SK-N-SH treated with all-trans-retinoic acid at 6 μM for 48 hours (cell line): ENCODE measurements around the gene MSL3.

Experiments used
- ATAC-seq: fragments of 200-7000 bp; cut with Tn5 transposase; 3 replicates; pipeline ENCODE4 v1.9.1; 2020; ENCODE audit warnings: mild to moderate bottlenecking, moderate library complexity
- ARNTL ChIP-seq: fragments of 450-650 bp; formaldehyde crosslinking; IDR thresholded peaks from 2 replicates; pipeline ENCODE4 v1.5.0; 2020; ENCODE audit warnings: low read depth, mild to moderate bottlenecking, moderate library complexity, borderline replicate concordance
- BACH2 ChIP-seq: fragments of 250-450 bp; sonication (Bioruptor Pico); IDR thresholded peaks from 2 replicates; pipeline ENCODE4 v1.9.0; 2021; ENCODE audit warnings: mild to moderate bottlenecking, borderline replicate concordance
- CREB5 ChIP-seq: fragments of 250-450 bp; sonication (Bioruptor Pico); IDR thresholded peaks from 2 replicates; pipeline ENCODE4 v1.5.1; 2020; ENCODE audit warnings: low read depth, mild to moderate bottlenecking, moderate library complexity
- CSDC2 ChIP-seq: fragments of 250-450 bp; sonication (Bioruptor Pico); IDR thresholded peaks from 2 replicates; pipeline ENCODE4 v1.5.0; 2020; ENCODE audit warnings: mild to moderate bottlenecking, moderate library complexity
- ESRRG ChIP-seq: fragments of 250-450 bp; sonication (Bioruptor Pico); IDR thresholded peaks from 2 replicates; pipeline ENCODE4 v1.6.1; 2021; ENCODE audit warnings: mild to moderate bottlenecking
- ISL1 ChIP-seq: fragments of 250-450 bp; sonication (Bioruptor Pico); IDR thresholded peaks from 2 replicates; pipeline ENCODE4 v2.1.2; 2022; ENCODE audit warnings: mild to moderate bottlenecking, moderate library complexity
- OSR1 ChIP-seq: fragments of 250-450 bp; sonication (Bioruptor Pico); IDR thresholded peaks from 2 replicates; pipeline ENCODE4 v1.8.0; 2022; ENCODE audit warnings: moderate library complexity, mild to moderate bottlenecking, inconsistent platforms
- PPARA ChIP-seq: fragments of 250-450 bp; sonication (Bioruptor Pico); IDR thresholded peaks from 2 replicates; pipeline ENCODE4 v1.5.0; 2020; ENCODE audit warnings: mild to moderate bottlenecking, borderline replicate concordance
- TCF4 ChIP-seq: fragments of 250-450 bp; sonication (Bioruptor Pico); IDR thresholded peaks from 2 replicates; pipeline ENCODE4 v1.8.0; 2021; ENCODE audit warnings: mild to moderate bottlenecking, moderate library complexity, borderline replicate concordance
- TOX ChIP-seq: fragments of 250-450 bp; sonication (Bioruptor Pico); IDR thresholded peaks from 2 replicates; pipeline ENCODE4 v1.8.0; 2021; ENCODE audit warnings: mild to moderate bottlenecking, moderate library complexity, borderline replicate concordance
- ZC3H10 ChIP-seq: fragments of 250-450 bp; sonication (Bioruptor Pico); IDR thresholded peaks from 2 replicates; pipeline ENCODE4 v1.5.1; 2021; ENCODE audit warnings: mild to moderate bottlenecking, moderate library complexity
- ZFP3 ChIP-seq: fragments of 250-450 bp; sonication (Bioruptor Pico); IDR thresholded peaks from 2 replicates; pipeline ENCODE4 v1.5.0; 2020; ENCODE audit warnings: mild to moderate bottlenecking, moderate library complexity
- ZFP30 ChIP-seq: fragments of 450-650 bp; formaldehyde crosslinking; IDR thresholded peaks from 2 replicates; pipeline ENCODE4 v1.5.0; 2022; ENCODE audit warnings: mild to moderate bottlenecking, moderate library complexity
- ZNF565 ChIP-seq: fragments of 450-650 bp; formaldehyde crosslinking; conservative IDR thresholded peaks from 2 replicates; pipeline ENCODE4 v1.5.0; 2020; ENCODE audit warnings: low read depth, mild to moderate bottlenecking, moderate library complexity
- ZNF70 ChIP-seq: fragments of 450-650 bp; formaldehyde crosslinking; IDR thresholded peaks from 2 replicates; pipeline ENCODE4 v1.5.0; 2020; ENCODE audit warnings: mild to moderate bottlenecking, moderate library complexity
- TF ChIP-seq, protein P1 (sequence below): fragments of 250-450 bp; sonication (Bioruptor Pico); IDR thresholded peaks from 2 replicates; pipeline ENCODE4 v1.8.0; 2021; ENCODE audit warnings: low read depth, mild to moderate bottlenecking, moderate library complexity, borderline replicate concordance
- TF ChIP-seq, protein P2 (sequence below): fragments of 250-450 bp; sonication (Bioruptor Pico); IDR thresholded peaks from 2 replicates; pipeline ENCODE4 v1.8.0; 2020; ENCODE audit warnings: mild to moderate bottlenecking, moderate library complexity, borderline replicate concordance
- TF ChIP-seq, protein P3 (sequence below): fragments of 250-450 bp; sonication (Bioruptor Pico); IDR thresholded peaks from 2 replicates; pipeline ENCODE4 v1.5.0; 2020; ENCODE audit warnings: mild to moderate bottlenecking, moderate library complexity

The MSL3 gene

DNA sequence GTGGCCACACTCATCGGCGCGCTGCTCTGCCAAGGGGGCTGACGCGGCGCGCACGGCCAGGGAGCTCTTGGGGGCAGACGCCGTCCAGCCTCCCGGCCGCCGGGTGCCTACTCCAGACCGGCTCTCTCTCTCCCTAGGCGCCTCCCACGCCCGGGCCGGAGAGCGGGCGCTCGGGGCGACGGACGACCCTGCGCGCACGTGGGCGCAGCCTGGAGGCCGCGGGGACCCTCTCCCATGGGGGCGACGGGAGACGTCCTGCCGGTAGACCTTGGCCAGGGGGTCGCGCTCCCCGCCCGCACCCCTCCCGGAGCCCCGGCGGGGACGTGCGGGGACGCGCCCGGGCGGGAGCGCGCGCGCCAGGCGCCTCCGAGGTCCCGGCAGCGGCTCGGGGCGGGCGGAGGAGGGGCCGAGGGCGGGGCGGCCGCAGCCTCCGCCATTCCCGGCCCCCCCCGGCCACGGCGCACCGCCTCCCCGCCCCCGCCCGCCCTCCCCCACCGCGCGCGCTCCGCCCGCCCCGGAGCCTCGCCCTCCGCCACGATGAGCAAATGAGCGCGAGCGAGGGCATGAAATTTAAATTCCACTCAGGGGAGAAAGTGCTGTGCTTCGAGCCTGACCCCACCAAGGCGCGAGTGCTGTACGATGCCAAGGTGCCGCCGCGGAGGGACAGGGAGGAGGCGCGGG lies at the start of gene MSL3:
Gene MSL3 (plus strand): TSS at position 519 of the 681 bp plus-strand sequence. CDS start 27 bp downstream, at position 546.
- TF ChIP-seq ZNF70 (CRISPR knock-in tag) (no peak), PPARA (CRISPR knock-in tag) (no peak), ZFP3 (no peak), ARNTL (no peak), TOX (CRISPR knock-in tag) (no peak)
- TF ChIP-seq, protein P1, sequence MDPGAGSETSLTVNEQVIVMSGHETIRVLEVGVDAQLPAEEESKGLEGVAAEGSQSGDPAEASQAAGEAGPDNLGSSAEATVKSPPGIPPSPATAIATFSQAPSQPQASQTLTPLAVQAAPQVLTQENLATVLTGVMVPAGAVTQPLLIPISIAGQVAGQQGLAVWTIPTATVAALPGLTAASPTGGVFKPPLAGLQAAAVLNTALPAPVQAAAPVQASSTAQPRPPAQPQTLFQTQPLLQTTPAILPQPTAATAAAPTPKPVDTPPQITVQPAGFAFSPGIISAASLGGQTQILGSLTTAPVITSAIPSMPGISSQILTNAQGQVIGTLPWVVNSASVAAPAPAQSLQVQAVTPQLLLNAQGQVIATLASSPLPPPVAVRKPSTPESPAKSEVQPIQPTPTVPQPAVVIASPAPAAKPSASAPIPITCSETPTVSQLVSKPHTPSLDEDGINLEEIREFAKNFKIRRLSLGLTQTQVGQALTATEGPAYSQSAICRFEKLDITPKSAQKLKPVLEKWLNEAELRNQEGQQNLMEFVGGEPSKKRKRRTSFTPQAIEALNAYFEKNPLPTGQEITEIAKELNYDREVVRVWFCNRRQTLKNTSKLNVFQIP = no peak
- ATAC-seq = peak; percentile 45

GRCh38 chrX:11722304-11722703 lies 35.7 kb upstream of the MSL3 start:
- TF ChIP-seq ZFP30 (CRISPR knock-in tag) = no peak
- TF ChIP-seq CSDC2 (CRISPR knock-in tag) = no peak
- no peak for TF ChIP-seq CREB5 (CRISPR knock-in tag)
- ATAC-seq = no peak

DNA sequence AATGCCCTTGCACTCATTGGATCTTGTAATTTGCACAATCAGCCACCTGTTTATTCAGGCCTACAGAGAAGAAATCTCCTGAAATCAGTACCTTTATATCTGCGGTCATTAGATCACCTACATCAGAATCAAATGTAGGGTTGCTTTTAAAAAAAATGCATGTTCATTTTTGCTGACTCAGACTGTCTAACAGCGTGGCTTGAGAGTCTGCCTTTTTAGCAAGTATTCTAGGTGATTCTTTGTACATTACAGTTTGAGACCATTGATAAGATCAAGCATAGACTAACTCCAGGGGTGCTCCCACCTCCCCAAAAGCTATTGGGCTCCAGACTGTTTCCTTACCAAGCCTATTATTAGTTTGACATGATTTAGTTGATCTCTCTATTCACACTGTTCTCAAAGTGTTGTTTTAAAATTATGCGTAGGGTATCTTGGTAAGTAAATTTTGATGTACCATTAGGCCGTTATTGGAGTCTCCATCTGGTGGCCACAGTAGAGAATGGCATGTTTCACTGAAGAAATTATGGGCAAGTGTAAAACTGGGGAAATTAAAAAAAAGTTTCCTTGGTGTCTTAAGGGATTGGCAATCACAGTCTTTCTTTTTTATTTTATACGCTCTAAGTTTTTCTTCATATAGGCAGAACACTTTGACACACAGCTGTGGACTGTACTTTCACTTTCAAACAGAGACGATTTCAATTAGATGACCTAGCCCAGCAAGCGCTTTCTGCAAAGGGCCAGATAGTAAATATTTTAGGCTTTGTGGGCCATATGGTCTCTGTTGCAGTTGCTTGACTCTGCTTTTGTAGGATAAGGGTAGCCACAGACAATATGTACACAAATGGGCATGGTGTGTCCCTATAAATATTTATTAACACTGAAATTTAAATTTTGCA lies 33.7 kb upstream of the MSL3 start:
- peak; percentile 79 for ATAC-seq

DNA sequence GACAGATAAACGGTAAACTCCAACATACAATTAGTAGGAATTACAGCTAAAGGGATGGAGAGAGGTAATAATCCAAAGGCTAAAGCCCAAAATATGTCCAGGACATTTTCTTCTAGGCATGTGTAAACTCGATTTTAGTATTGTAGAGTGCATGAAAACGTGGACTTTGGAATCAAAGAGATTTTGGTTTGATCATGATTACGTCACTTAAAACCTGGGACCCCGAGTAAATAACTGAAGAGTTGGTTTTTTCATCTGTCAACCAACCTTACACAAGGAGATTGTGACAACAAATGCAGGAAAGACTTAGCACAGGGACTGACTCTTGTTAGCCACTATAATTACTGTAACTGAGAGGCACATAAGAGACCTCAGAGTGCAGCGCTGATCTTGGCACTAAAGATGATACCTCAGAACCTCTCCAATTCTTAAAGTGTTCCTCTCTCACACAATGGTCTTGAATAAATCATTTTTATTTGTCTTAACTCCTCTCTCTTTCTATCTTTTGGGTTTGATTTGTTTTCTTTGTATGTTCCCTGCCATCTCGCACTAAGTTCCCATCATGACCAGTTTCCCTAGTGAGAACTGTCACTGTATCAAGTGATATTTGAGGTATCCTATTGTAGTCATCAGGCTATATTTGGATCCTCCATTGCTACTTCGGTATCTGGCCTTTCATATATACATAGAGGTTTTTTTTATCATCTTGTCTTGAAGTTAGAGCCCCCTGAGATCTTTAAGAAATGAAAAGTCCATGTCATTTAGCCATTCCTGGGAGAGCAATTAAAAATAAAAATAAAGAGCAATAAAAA lies 32.2 kb upstream of the MSL3 start:
- ATAC-seq = no peak
- TF ChIP-seq CREB5 (CRISPR knock-in tag) (no peak), ZFP30 (CRISPR knock-in tag) (no peak), ZFP3 (no peak), CSDC2 (CRISPR knock-in tag) (no peak), OSR1 (CRISPR knock-in tag) (no peak), TOX (CRISPR knock-in tag) (no peak), ISL1 (CRISPR knock-in tag) (no peak), ZNF70 (CRISPR knock-in tag) (no peak), ARNTL (no peak), ZNF565 (CRISPR knock-in tag) (no peak), BACH2 (CRISPR knock-in tag) (no peak), ESRRG (CRISPR knock-in tag) (no peak), PPARA (CRISPR knock-in tag) (no peak), TCF4 (CRISPR knock-in tag) (no peak), ZC3H10 (CRISPR knock-in tag) (no peak)
- TF ChIP-seq, protein P2, sequence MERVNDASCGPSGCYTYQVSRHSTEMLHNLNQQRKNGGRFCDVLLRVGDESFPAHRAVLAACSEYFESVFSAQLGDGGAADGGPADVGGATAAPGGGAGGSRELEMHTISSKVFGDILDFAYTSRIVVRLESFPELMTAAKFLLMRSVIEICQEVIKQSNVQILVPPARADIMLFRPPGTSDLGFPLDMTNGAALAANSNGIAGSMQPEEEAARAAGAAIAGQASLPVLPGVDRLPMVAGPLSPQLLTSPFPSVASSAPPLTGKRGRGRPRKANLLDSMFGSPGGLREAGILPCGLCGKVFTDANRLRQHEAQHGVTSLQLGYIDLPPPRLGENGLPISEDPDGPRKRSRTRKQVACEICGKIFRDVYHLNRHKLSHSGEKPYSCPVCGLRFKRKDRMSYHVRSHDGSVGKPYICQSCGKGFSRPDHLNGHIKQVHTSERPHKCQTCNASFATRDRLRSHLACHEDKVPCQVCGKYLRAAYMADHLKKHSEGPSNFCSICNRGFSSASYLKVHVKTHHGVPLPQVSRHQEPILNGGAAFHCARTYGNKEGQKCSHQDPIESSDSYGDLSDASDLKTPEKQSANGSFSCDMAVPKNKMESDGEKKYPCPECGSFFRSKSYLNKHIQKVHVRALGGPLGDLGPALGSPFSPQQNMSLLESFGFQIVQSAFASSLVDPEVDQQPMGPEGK (CRISPR knock-in tag) = no peak
- TF ChIP-seq, protein P3, sequence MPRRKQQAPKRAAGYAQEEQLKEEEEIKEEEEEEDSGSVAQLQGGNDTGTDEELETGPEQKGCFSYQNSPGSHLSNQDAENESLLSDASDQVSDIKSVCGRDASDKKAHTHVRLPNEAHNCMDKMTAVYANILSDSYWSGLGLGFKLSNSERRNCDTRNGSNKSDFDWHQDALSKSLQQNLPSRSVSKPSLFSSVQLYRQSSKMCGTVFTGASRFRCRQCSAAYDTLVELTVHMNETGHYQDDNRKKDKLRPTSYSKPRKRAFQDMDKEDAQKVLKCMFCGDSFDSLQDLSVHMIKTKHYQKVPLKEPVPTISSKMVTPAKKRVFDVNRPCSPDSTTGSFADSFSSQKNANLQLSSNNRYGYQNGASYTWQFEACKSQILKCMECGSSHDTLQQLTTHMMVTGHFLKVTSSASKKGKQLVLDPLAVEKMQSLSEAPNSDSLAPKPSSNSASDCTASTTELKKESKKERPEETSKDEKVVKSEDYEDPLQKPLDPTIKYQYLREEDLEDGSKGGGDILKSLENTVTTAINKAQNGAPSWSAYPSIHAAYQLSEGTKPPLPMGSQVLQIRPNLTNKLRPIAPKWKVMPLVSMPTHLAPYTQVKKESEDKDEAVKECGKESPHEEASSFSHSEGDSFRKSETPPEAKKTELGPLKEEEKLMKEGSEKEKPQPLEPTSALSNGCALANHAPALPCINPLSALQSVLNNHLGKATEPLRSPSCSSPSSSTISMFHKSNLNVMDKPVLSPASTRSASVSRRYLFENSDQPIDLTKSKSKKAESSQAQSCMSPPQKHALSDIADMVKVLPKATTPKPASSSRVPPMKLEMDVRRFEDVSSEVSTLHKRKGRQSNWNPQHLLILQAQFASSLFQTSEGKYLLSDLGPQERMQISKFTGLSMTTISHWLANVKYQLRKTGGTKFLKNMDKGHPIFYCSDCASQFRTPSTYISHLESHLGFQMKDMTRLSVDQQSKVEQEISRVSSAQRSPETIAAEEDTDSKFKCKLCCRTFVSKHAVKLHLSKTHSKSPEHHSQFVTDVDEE (CRISPR knock-in tag) = no peak

More for the DNA sequence above, 33.7 kb upstream of the MSL3 start:
- TF ChIP-seq, protein P3 (CRISPR knock-in tag) = no peak
- TF ChIP-seq ZNF70 (CRISPR knock-in tag) = no peak
